ENCODE data around the gene ATP11A. TPM values are rescaled to one million over a fixed set of nuclear protein-coding genes. Genes with fewer than 3 reads are reported as not detected.

ATP11A gene
- total RNA-seq, 1 donor from 2014 or later = 16.7 TPM

DNA sequence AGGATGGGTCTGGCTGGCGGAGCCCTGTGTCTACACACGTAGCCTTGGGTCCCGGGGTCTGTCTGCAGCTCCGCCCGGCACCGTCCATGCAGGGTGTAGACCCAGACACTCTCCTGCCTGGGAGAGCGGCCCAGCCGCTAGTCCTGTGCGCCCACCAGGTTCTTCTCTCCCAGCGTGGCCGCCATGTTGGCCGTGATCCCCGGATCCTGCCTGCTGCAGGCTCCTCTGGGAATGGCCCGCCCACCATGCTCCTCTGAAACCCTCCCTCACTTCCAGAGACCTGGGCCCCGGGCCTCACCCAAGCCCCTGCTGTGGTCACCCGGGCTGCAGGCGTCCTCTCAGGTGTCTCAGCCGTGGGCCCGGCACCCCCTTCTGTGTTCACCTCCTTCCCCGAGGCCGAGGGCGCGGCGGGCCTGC lies 221.5 kb downstream of the ATP11A start:
- ATAC-seq = no peak

DNA sequence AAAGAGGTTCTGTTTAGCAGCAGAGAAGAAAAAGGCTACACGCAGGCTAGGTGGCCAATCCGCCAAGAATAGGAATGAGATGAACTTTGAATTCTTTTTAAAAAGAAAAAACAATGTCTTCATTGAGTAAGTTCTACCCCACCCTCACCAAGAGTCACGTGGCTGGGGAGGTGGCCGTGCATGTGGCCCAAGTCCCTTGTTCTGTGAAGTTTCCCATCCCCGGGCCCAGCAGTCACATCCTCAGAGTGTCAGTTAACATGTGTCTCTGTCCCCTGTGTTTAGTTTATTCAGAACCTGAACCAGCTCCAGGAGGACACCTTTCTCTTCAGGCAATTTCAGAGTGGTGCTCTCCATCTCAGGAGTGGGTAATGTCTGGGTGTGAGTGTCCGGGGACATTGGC lies 222.0 kb downstream of the ATP11A start:
- ATAC-seq = no peak

GRCh38 chr13:112912726-112913440 lies 223.0 kb downstream of the ATP11A start:
- no peak for ATAC-seq

DNA sequence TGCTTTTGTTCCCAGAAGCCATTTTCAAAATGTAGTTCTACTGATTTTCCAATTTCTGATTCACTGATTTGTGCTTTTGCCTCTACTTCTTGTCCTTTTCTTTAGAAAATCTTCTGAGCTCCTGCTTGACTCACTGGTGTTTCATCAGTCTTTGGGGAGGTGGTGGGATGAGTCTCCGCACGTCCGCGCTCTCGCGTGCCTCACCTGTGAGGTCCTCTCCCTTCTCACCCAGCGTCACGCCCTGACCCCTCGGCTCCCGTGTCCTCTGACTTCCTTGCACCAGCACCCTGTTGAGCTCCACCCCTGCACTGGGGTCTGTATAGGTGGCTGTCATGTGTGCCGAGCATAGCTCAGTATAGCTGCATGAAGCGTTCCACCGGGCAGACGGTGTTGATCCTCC lies 226.5 kb downstream of the ATP11A start:
- ATAC-seq = peak; percentile 83

- ATAC-seq = no peak
Measured at GRCh38 chr13:112917056-112917664, 227.3 kb downstream of the ATP11A start.

GRCh38 chr13:112917737-112918136 lies 227.9 kb downstream of the ATP11A start:
- ATAC-seq = no peak

DNA sequence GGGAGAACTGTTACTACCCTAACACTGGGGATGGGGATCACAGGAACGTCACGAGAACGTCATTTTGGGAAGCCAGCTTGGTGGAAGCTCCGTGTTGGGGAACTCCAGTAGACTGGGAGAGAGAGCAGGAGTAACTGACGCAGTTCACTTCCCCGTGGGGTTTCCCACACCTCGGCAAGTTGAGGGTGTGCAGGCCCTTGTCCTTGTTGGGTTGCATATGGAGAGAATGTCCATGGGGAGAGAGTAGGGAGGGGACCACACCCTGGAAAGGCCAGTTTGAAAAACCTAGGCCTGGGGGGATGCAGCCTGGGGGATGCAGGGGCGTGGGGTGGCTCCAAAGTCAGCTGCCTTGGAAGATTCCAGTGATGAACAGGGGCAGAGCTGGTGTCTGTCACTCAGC lies 228.4 kb downstream of the ATP11A start:
- ATAC-seq = no peak

DNA sequence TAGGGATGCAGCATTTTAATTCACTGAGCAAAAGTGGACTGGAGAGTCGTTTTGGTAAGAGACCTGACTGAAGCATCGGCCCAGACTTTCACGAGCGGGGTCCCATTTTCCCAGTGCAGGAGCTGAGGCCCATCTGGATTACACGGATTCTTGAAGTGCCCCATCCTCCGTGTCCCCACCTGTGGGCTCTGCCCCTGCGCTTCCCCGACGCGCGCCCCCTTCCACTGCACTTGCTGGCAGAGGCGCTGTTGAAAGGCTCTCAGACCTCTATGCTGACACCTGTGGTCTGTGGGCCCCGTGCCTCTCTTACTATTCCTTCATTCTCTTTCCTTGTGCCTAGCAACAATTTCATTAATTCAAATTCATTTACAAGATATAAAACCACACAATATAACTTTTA lies 228.9 kb downstream of the ATP11A start:
- ATAC-seq = no peak

DNA sequence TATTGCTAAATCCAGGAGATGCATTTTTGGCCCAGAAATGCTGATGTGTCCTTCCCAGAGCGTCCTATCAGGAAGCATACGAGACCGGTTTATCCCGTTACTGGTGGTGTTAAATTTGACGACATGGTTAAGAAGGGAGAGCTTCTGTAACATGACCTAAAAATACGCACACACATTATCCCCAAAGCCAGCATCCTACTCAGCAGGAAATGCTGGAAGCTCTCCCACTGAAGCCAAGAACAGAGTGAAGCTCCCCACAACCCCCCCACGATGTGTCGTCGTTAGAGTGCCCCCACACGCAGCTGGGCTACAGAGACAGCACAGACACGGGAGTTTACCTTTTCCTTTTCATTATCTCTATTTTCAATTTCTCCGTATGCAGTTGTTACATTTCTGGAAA lies 234.1 kb downstream of the ATP11A start:
- ATAC-seq = no peak

- no peak for ATAC-seq
Measured at GRCh38 chr13:112924365-112924764, 234.5 kb downstream of the ATP11A start.

DNA sequence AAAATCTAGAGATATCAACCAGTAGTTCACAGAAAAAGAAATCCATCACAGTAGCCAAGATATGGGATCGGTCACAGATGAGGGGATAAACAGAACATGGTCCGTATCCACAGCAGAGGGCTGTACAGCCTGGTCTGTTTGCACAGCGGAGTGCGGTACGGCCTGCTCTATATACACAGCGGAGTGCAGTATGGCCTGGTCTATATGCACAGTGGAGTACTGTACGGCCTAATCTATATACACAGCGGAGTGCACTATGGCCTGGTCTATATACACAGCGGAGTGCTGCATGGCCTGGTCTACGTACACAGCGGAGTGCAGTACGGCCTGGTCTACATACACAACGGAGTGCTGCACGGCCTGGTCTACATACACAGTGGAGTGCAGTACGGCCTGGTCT lies 236.2 kb downstream of the ATP11A start:
- no peak for ATAC-seq

GRCh38 chr13:112926993-112927392 lies 237.2 kb downstream of the ATP11A start:
- ATAC-seq = no peak

- ATAC-seq = no peak
Measured at GRCh38 chr13:112928020-112928971, 238.5 kb downstream of the ATP11A start.

- ATAC-seq = peak; percentile 50
Measured at GRCh38 chr13:112928972-112929782, 239.3 kb downstream of the ATP11A start.

DNA sequence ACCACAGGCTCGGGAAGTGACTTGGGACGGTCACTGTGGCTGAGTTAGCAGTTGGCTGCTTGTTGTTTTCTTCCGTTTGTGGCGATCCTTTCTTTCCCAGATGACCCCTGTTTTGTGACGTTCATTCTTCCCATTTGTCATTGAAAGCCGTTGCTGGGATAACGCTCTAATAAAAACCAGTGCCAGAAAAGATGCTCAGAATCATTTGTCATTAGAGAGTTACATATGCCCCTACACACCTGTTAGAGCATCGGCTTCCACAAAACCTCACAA lies 239.9 kb downstream of the ATP11A start:
- ATAC-seq = no peak

GRCh38 chr13:112930192-112930591 lies 240.4 kb downstream of the ATP11A start:
- no peak for ATAC-seq

GRCh38 chr13:112931028-112931934 lies 241.4 kb downstream of the ATP11A start:
- peak; percentile 70 for ATAC-seq

GRCh38 chr13:112932971-112933370 lies 243.1 kb downstream of the ATP11A start:
- no peak for ATAC-seq

- no peak for ATAC-seq
Measured at GRCh38 chr13:112933649-112934048, 243.8 kb downstream of the ATP11A start.

DNA sequence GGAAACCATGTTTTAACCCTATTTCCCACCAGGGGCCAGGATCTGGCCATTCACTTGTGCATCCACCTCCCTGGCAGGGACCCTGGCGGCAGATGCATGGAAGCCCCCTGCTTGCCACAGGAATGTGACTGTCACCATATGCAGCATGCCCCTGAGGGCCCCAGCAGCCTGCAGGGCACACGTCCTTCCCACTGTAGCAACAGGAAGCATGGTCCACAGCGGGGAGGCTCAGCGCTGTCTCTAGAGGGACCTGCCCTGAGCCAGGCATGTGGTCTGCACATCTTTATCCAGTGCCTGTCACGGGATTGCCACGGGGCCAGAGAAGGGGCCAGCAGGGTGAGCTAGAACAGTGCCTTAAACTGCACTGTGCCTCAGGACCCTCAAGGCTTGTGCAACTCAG lies 244.2 kb downstream of the ATP11A start:
- no peak for ATAC-seq

Data from esophagus mucosa (tissue), 1 donor.